Measurements from ENCODE around the gene PPY.

GRCh38 chr17:43917016-43917347 is 25.3 kb downstream of the PPY start:
- no peak for TF ChIP-seq GATA2 (IDR thresholded peaks at IDR 0.05; ENCODE audit: low read depth, low read length)
- no peak for TF ChIP-seq GATA3 (IDR thresholded peaks at IDR 0.05; ENCODE audit: low read depth, low read length)

Measured in SH-SY5Y (cell line).